Thoracic aorta (tissue), 2 donors: Measurements from ENCODE around the gene SEMA6B. TPM values are rescaled to one million over a fixed set of nuclear protein-coding genes. Genes with fewer than 3 reads are reported as not detected.

ENCODE experiments used
- ATAC-seq: fragments of 150-250 bp; one replicate; pipeline ENCODE4 v1.8.0; 2017; ENCODE audit warnings: low read depth; ENCODE audit not compliant: insufficient number of reproducible peaks, low FRiP score
- DNase-seq: peaks from one replicate; pipeline ENCODE4 v3.0.0-alpha.2; 2020; ENCODE audit warnings: low spot score
- H3K27ac ChIP-seq, 2 donors: fragments of 200-600 bp; sonication (generic); 1 replicate in 1 of 2; 2 replicates in 1 of 2; pipeline ENCODE4 v1.5.1; 2016; ENCODE audit warnings: mild to moderate bottlenecking in 2 of 2, moderate library complexity in 2 of 2
- H3K27me3 ChIP-seq: fragments of 200-600 bp; sonication (generic); replicated peaks from 2 replicates; pipeline ENCODE4 v1.6.0; 2016; ENCODE audit warnings: mild to moderate bottlenecking; ENCODE audit not compliant: insufficient read depth
- H3K36me3 ChIP-seq: fragments of 200-600 bp; sonication (generic); one replicate; pipeline ENCODE4 v1.5.1; 2016
- H3K4me1 ChIP-seq, 2 donors: fragments of 200-600 bp; sonication (generic); 1 replicate in 1 of 2; 2 replicates in 1 of 2; pipeline versions ENCODE4 v1.5.1 to v1.6.0; 2016; ENCODE audit warnings: low read depth in 2 of 2, mild to moderate bottlenecking in 1 of 2; ENCODE audit not compliant: control insufficient read depth in 1 of 2
- H3K4me3 ChIP-seq: fragments of 200-600 bp; sonication (generic); 2 replicates; pipeline ENCODE4 v1.5.1; 2016; ENCODE audit warnings: mild to moderate bottlenecking
- H3K9me3 ChIP-seq: fragments of 200-600 bp; sonication (generic); 2 replicates; pipeline ENCODE4 v1.5.1; 2016
- total RNA-seq, 2 donors: library from RNA; depleted of rRNA; stranded (reverse); fragments of >200 nt; gene quantifications; one replicate each; pipeline versions ENCODE4 v1.1.0 to v1.2.3, GENCODE V29; 2016
- TF ChIP-seq, protein P1 (sequence below): fragments of 200-600 bp; sonication (generic); IDR thresholded peaks from one replicate; pipeline ENCODE4 v1.5.1; 2019; ENCODE audit warnings: antibody characterized with exemption

The SEMA6B gene, protein sequence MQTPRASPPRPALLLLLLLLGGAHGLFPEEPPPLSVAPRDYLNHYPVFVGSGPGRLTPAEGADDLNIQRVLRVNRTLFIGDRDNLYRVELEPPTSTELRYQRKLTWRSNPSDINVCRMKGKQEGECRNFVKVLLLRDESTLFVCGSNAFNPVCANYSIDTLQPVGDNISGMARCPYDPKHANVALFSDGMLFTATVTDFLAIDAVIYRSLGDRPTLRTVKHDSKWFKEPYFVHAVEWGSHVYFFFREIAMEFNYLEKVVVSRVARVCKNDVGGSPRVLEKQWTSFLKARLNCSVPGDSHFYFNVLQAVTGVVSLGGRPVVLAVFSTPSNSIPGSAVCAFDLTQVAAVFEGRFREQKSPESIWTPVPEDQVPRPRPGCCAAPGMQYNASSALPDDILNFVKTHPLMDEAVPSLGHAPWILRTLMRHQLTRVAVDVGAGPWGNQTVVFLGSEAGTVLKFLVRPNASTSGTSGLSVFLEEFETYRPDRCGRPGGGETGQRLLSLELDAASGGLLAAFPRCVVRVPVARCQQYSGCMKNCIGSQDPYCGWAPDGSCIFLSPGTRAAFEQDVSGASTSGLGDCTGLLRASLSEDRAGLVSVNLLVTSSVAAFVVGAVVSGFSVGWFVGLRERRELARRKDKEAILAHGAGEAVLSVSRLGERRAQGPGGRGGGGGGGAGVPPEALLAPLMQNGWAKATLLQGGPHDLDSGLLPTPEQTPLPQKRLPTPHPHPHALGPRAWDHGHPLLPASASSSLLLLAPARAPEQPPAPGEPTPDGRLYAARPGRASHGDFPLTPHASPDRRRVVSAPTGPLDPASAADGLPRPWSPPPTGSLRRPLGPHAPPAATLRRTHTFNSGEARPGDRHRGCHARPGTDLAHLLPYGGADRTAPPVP
- 10 to 100 TPM in 1 of 2 donors, 1 to 10 TPM in 1; 3.4 to 17.4 TPM for total RNA-seq

DNA sequence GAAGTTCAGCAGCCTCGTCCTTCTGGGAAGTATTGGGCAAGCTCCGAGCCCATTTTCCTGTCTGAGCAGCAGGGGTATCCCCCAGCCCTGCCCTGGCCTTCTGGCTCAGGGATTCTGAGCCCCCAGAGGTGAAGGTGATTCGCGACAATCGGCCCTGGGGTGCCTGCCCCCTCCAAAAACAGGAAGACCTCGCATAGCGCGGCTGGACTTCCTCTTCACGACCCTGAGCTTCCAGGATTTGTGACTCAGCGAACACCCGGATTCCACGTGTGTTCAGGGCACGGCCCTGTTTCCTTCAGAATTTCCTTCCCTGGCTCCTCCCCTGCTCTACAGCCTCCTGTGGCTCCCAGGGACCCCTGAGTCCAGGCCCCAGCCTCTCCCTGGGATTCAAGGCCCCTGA, at the start of gene SEMA6B:
Gene SEMA6B, minus strand, starts transcription at position 116 of the 400 bp plus-strand sequence. CDS start 1,227 bp downstream, outside the sequence.
- Histone ChIP-seq H3K27me3 (no peaks in the 10 kb centered on the region), H3K4me3 (peak within 1 kb of the TSS; percentile 48), H3K9me3 (no peaks in the 10 kb centered on the region), H3K36me3 (no peaks in the 10 kb centered on the region), H3K4me1 (no peaks in the 10 kb centered on the region), H3K27ac (no peak within 1 kb of the TSS)
- ATAC-seq (no peak), DNase-seq (no peak)
- TF ChIP-seq, protein P1, sequence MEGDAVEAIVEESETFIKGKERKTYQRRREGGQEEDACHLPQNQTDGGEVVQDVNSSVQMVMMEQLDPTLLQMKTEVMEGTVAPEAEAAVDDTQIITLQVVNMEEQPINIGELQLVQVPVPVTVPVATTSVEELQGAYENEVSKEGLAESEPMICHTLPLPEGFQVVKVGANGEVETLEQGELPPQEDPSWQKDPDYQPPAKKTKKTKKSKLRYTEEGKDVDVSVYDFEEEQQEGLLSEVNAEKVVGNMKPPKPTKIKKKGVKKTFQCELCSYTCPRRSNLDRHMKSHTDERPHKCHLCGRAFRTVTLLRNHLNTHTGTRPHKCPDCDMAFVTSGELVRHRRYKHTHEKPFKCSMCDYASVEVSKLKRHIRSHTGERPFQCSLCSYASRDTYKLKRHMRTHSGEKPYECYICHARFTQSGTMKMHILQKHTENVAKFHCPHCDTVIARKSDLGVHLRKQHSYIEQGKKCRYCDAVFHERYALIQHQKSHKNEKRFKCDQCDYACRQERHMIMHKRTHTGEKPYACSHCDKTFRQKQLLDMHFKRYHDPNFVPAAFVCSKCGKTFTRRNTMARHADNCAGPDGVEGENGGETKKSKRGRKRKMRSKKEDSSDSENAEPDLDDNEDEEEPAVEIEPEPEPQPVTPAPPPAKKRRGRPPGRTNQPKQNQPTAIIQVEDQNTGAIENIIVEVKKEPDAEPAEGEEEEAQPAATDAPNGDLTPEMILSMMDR: no peak

DNA sequence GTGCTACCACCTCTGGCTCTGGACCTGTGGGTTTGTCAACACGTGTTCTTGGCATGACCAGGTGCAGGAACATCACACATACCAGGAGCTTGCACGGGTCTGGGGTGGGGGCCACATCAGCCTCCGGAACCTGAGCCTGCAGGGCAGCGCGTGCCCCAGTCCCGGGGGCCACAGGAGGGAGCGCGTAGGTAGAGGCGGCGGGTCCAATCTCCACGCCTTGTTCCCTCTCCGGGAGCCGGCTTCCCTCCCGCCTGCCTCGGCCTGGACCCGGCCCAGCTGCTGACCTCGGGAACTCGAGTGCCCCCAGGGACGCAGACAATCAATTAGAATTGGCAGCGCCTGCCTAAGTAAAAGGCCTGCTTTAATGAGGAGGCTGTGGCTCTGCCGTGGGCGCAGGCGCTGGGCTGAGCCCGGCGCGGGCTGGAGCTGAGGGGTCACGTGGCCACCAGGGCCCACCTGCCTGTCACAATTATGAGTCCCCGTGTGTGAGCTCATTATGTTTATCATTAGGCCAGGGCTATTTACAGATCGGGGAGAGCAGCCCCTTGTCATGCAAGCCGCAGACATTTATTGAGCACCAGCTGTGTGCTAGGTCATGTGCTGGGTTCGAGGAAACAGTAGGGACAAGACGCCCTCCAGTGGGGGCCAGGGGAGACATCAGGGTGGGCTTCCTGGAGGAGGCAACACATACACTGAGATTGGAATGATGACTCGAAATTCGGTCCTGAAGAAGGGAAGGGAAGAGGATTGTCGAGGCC, 47.6 kb upstream of the SEMA6B start:
- Histone ChIP-seq H3K9me3 (no peaks in the 10 kb centered on the region), H3K27ac (no peak overlapping the region), H3K36me3 (no peaks in the 10 kb centered on the region), H3K27me3 (no peaks in the 10 kb centered on the region), H3K4me1 (peaks cover 0 to 14% of the 10 kb centered on the region in 2 donors), H3K4me3 (no peak overlapping the region)
- no peak for ATAC-seq
- TF ChIP-seq, protein P1: no peak
- DNase-seq: no peak

DNA sequence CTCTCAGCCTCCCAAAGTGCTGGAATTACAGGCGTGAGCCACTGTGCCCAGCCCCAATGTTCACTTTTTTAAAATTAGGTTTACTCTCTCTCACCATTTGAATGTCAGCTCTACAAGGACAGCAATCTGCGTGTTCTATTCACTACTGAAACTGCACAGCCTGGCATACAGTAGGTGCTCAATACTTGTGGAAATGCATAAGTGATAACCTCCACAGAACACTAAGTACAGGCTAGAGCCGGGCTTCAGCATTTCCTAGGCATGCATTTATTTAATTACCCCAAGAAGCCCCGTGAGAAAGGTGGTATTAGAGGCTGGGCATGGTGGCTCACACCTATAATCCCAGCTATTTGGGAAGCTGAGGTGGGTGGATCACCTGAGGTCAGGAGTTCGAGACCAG, 46.7 kb upstream of the SEMA6B start:
- Histone ChIP-seq H3K36me3 (no peaks in the 10 kb centered on the region), H3K27ac (no peak overlapping the region), H3K4me3 (no peak overlapping the region), H3K4me1 (peaks cover 0 to 14% of the 10 kb centered on the region in 2 donors), H3K27me3 (no peaks in the 10 kb centered on the region), H3K9me3 (no peaks in the 10 kb centered on the region)
- TF ChIP-seq, protein P1: no peak
- DNase-seq (no peak), ATAC-seq (no peak)

DNA sequence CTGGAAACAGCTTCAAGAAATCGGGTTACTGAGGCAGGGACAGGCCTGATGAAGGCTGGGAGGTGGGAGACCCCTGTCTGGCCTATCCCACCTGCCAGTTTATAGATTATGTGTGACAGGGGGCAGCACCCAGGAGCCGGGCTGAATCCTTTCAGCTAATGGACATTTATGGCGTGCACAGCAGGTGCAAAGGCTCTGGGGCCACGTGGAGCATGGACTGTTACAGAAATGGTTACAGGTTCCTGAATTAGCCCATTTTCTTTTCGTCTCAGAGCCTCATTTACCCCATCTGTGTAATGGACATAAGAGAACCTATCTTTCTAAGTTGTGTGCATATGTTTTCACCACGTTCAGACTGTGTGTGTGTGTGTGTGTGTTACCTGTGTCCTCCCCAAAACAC, 45.4 kb upstream of the SEMA6B start:
- no peaks in the 10 kb centered on the region for H3K27me3 ChIP-seq
- TF ChIP-seq, protein P1: no peak
- no peak for ATAC-seq
- no peaks in the 10 kb centered on the region for H3K9me3 ChIP-seq
- no peak overlapping the region for H3K4me3 ChIP-seq
- peaks cover 0 to 8% of the 10 kb centered on the region in 2 donors for H3K4me1 ChIP-seq
- H3K27ac ChIP-seq: no peak overlapping the region
- H3K36me3 ChIP-seq: no peaks in the 10 kb centered on the region
- no peak for DNase-seq
